ENCODE data around the gene HOXC4.

The HOXC4 gene

GRCh38 chr12:54029529-54030441, 23.9 kb upstream of the HOXC4 start:
- DNase-seq = no peak

- no peak for DNase-seq
Observed at GRCh38 chr12:54030442-54030801, 23.2 kb upstream of the HOXC4 start.

DNA sequence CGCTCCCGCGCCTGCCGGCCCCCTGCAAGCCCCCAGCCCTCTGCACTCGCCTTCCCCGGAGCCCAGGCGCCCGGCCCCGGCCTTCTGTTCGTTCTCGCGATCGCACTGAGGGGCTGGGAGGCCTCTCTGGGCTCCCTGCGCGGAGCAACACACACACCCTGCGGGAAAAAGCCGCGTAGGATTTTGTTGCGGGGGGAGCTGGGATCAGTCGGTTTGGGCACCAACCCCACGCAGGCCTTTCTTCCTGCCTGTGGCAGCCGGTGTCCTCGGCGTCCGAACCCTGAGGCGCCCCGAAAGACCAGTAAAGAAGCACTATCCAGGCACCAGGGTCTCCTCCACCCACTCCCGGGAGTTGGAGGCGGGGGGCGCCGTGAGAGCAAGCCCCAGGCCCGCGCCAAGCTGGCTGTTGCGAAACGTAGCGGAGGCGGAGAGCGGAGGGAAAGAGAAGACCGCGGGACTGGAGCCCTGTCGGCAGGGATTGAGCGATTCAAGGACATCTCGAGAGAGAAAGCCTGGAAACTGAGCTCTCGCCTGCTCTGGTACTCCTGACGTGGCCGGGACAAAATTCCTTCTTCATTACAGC, 22.7 kb upstream of the HOXC4 start:
- DNase-seq = no peak

GRCh38 chr12:54031480-54031879, 22.2 kb upstream of the HOXC4 start:
- DNase-seq = no peak

DNA sequence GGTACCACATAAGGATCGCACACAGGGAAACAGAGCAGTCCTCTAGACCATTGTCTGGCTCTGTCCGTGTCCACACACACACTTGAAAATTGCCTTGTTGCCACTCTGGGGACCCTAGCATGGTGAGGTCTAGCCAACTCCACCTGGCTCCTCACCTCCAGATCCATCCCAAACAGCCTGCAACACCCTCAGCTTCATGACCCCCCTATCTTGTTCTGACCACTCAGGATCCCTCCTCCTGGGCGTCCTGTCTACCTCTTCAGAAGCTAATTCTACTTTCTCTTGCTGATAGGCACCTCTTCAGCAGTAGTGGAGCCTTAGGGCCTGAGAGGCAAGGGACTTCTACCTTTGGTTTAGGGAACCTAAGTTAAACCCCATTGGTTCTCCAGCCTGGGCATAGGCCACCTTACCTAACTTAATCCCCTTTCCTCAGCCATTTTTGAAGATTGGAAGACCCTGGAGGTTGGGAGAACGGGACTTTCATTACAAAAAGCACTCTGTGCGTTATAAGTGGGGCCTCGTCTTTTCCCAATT, 21.5 kb upstream of the HOXC4 start:
- no peak for DNase-seq

DNA sequence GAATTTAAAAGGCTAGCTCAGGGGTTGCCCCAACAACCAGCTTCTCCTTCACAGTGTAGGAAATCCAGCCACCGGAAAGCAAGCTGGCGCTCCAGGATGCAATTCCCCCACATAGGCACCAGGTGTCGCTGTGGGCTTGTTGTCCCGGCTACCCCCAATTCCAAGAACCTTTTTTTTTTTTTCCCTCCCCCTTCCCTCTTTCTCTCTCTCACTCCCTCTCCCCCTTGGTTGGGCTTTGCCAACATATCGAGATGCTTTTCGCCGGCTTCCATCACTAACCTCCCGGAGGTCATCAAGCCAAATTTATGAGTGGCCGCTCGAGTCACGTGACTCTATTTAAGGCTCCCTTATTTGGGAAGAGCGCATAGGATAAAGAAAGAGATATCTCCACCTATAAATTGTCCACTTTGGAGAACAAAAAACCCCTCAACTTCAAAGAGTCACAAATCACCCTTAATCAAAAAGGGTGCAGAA, 21.0 kb upstream of the HOXC4 start, which contains the start of gene HOXC5:
TSS of gene HOXC5 (plus strand) at position 424 of the 474 bp plus-strand sequence. CDS start 73 bp downstream, outside the sequence.
- DNase-seq = peak; percentile 56 to 70

GRCh38 chr12:54033106-54033979, 20.3 kb upstream of the HOXC4 start:
- peak in 1 of 2 experiments; percentile 30 for DNase-seq

DNA sequence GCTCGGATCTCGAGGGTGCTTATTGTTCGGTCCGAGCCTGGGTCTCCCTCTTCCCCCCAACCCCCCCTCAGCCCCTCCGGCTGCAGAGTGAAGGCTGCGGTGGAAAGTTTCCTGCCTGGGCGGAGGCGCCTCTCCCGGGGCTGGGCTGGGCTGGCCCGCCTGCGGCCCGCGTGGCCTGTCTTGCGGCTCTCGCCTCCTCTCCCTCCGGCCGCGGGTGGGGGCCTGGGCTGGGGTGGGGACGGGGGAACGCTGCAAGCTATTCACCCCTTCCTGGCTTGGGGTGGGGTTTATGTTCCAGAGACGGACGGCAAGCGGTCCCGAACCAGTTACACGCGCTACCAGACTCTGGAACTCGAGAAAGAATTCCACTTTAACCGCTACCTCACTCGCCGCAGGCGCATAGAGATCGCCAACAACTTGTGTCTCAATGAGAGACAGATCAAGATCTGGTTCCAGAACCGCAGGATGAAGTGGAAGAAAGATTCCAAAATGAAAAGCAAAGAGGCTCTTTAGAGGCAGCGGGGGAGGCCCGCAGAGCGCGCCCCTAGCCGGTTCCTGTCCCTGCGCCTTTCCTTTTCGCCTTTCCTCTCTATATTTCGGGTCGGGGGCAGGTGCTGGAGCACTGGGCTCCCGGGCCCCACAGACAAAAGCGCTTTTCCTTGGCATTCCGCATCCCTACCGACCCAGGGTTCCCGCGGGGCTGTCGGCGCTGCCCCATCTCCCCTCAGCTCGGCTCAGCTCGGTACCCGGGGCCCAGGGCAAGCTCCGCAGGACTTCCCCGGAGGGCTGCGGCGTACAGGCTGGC, 19.5 kb upstream of the HOXC4 start:
- no peak for DNase-seq

GRCh38 chr12:54034785-54035310, 18.8 kb upstream of the HOXC4 start:
- DNase-seq = no peak

DNA sequence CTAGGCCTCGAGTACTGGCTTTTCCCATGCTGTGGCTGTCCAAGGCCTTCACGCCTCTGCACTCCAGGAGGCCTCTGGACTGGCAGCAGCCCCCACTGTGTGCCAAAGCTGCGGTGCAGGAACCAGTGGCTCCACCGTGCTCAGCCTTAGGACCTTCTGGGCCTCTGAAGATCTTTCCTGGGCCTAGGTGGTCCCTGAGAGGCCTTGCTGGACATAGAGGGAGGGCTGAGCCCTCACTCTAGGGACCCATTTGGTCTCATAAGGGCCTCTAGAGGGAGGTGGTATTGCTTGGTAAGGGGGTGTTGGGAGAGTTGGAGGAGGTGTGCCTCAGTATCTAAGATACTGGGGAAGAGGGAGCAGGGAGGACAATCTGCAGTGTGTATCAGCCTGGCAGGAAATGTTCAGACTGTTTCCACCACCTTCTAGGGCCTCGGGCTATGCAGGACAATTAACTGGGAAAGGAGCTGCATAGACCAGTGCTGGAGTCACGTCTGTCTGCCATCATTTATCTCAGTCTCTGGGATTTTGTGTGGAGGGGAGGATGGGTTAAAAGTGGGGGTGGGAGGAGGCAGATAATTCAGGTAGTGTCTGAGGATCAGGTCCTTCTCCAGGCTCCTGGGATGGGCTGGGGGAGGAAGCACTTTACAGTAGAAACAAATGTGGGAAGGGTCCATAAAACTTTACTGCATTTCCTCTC, 17.9 kb upstream of the HOXC4 start:
- DNase-seq = no peak

GRCh38 chr12:54036620-54037359, 16.8 kb upstream of the HOXC4 start:
- DNase-seq = no peak

DNA sequence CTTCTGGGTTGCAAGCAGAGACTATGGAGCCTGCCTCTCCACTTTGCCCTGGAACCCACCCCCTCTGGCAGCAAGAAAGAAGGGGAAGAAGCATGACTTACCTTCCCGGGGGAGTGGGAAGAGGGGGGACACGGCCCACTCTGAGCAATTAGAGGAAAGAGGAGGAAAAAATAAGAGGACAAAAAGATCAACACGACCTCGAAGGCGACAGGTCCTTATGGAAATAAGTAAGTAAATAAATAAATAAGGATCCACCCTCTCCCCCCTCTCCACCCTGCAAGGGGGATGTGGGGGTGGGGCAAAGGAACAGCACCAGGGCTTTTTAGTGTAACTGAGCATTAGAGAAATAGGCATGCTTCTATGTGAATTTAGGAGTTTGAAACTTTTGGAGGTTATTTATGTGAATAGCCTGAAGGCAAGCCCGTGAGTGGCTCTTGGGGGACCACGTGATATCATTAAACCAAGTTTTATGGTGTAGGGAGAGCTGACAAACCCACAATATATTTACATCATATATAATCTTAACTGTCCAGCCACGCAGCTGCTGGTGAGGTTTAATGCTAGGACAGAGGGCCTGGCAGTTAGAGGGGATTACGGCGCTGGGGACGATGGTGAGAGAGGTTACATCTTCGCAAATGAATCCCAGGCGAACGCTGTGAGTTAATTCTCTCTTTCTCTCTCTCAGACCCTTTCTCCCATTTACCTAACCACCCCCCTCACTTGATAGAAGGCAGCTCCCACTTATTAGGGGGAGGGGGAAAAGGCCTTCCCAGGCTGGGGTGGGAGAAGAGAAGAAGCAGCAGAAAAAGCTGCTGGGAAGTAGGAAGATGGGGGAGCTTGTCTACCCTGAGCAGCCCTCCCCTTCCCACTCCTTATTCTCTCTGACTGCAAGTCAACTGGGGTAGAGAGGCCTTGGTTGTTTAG, 16.0 kb upstream of the HOXC4 start:
- DNase-seq = no peak

DNA sequence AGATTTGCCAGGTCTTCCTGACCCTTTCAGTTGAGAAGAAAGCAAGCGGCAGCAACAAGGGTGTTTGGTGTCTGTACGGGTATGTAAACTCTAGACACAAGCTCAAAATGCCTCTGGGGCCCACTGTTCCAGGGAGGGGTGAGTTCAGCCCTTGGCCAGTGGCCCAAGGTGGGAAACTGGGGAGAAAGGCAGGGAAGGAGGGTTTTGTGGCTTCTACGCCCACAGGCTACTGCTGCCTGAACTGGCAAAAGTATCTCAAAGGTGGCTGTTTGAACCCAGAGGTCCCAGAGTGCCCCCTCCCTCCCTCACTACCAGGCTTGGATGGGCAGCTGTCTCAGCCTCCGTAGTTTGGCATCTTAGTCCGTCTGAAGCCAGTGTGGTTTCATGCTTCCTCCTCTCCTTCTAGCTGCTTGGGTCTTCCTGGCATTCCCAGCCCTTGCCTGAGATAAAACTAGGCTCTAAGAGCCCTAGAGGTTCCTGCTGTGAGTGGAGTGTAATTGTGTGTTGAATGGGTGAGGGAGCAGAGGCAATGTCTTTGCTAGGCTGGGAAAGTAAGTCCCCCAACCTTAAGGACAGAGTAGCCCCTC, 15.3 kb upstream of the HOXC4 start:
- DNase-seq = no peak

GRCh38 chr12:54038871-54039414, 14.7 kb upstream of the HOXC4 start:
- DNase-seq = peak in 1 of 2 experiments; percentile 37

DNA sequence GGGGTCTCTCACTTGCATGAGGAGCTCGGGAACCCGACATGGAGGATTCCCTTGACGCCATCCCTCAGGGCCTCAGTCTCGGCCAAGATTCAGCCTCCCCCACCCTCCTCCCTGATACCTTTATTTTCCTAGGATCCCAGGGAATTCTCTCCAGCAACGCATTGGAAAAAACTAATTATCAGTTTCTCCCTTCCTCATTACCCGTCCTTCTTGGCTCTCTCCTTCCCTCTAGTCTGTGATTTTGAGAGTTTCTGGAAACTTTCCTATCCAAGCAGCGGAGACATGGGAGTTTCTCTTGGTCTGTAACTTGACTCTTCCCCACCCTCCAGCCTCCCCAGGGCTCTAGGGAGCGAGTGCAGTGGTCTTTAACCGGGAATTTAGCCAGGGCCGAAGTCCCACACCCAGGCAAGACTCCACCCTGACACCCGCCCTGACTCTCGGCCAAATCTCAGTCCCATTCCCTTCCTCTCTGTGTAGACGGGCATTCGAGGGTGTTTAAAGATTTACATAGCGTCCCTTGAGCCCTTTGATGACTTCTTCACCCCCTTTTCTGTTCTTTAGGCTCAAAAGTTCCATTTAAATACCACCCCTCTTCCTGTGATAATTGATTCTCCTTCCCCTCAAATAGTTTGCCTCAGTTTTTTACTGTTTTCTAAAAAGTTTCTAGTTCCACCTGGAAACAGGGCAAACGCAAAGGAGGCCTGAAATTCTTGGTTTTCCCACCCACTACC, 14.1 kb upstream of the HOXC4 start:
- DNase-seq = no peak

- no peak for DNase-seq
Observed at GRCh38 chr12:54040148-54040494, 13.5 kb upstream of the HOXC4 start.

DNA sequence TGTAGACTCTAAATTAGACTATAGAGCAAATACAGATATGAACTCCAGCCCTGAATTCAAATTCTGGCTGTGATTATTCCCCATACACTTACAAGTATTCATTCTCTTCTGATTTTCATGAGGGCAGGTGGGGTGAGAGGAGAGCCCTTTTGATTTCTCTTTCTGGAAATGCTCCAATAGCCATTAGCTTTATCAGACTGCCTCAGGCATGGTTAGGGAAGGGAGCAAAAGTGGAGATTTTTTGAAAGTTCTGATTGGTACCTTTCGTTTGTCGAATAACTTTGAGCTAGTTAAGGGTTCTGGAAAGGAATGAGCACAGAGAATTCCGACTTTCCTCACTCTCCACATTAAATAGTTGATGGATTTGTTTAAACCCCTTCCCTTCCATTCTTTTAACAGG, 13.0 kb upstream of the HOXC4 start:
- no peak for DNase-seq

All from NCI-H2081 (cell line).